ENCODE results near the gene RASA3. TPM values are rescaled to one million over a fixed set of nuclear protein-coding genes. Genes with fewer than 3 reads are reported as not detected.

Gene RASA3
- total RNA-seq, 1 donor from 2014 or later, result 2.9 TPM

DNA sequence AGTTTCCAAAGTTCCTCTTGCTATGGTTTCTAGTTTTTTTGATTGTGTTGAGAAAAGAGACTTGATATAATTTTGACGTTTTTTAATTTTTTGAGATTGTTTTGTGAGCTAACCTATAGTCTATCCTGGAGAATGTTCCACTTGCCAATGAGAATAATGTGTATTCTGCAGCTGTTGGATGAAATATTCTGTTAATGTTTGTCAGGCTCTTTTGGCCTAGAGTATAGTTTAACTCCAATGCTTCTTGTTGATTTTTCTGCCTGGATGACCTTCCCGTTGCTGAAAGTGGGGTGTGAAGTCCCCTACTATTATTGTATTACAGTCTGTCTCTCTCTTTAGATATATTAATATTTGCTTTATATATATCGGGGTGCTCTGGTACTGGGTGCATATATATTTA is 40.0 kb downstream of the RASA3 start:
- Mint-ChIP-seq H3K27ac (no peak overlapping the region), H3K4me3 (no peak overlapping the region), H3K9me3 (peaks cover 43% of the 10 kb centered on the region), H3K36me3 (peaks cover 21% of the 10 kb centered on the region), H3K4me1 (peaks cover 15% of the 10 kb centered on the region), H3K27me3 (ENCODE audit: insufficient read depth, low read depth) (peaks cover 5% of the 10 kb centered on the region)
- Histone ChIP-seq H3K9ac (no peak overlapping the region), H3K4me3 (no peak overlapping the region), H3K4me1 (peaks cover 20% of the 10 kb centered on the region), H3K27ac (no peak overlapping the region), H3K9me3 (ENCODE audit: low read depth) (no peaks in the 10 kb centered on the region), H2AFZ (replicated peaks) (no peak overlapping the region), H3K27me3 (peaks cover 40% of the 10 kb centered on the region), H3K4me2 (no peak overlapping the region), H4K20me1 (ENCODE audit: low read depth) (no peaks in the 10 kb centered on the region), H3K79me2 (ENCODE audit: low read depth) (no peaks in the 10 kb centered on the region), H3F3A (ENCODE audit: low read depth) (peaks cover 4% of the 10 kb centered on the region), H3K36me3 (no peaks in the 10 kb centered on the region)
- no peak for DNase-seq (ENCODE audit: low spot score)
- TF ChIP-seq EZH2 (IDR thresholded peaks at IDR 0.05) (no peak), EZH2phosphoT487 (IDR thresholded peaks at IDR 0.05) (no peak)
- TF ChIP-seq, protein P1, sequence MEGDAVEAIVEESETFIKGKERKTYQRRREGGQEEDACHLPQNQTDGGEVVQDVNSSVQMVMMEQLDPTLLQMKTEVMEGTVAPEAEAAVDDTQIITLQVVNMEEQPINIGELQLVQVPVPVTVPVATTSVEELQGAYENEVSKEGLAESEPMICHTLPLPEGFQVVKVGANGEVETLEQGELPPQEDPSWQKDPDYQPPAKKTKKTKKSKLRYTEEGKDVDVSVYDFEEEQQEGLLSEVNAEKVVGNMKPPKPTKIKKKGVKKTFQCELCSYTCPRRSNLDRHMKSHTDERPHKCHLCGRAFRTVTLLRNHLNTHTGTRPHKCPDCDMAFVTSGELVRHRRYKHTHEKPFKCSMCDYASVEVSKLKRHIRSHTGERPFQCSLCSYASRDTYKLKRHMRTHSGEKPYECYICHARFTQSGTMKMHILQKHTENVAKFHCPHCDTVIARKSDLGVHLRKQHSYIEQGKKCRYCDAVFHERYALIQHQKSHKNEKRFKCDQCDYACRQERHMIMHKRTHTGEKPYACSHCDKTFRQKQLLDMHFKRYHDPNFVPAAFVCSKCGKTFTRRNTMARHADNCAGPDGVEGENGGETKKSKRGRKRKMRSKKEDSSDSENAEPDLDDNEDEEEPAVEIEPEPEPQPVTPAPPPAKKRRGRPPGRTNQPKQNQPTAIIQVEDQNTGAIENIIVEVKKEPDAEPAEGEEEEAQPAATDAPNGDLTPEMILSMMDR (IDR thresholded peaks at IDR 0.05), result no peak

DNA sequence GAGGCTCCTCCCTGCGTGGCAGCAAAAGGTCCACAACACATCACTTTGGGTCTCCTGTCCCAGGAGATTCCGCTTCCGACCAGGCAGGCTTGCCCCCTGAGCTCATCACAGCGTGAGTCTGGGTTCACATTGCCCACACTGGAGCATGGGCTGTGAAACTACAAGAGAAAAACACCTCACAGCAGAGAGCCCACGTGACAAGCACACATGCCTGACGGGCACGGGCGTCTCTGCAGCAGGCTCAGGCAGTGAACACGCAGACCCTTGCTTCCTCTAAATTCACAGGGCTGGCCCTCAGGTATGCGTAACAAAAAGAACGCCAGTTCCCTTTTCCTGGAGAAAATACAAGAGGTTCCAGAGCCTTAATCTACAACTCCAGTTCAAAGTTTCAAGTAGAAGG is 41.9 kb downstream of the RASA3 start:
- peaks cover 46% of the 10 kb centered on the region for H3K9me3 Mint-ChIP-seq
- H3K36me3 Mint-ChIP-seq, result peaks cover 22% of the 10 kb centered on the region
- DNase-seq (ENCODE audit: low spot score), result no peak
- Histone ChIP-seq H3K36me3 (no peaks in the 10 kb centered on the region), H3K27me3 (peaks cover 45% of the 10 kb centered on the region), H3F3A (ENCODE audit: low read depth) (peaks cover 4% of the 10 kb centered on the region), H3K79me2 (ENCODE audit: low read depth) (no peaks in the 10 kb centered on the region), H3K4me3 (no peak overlapping the region), H3K9me3 (ENCODE audit: low read depth) (no peaks in the 10 kb centered on the region), H3K9ac (no peak overlapping the region), H3K27ac (no peak overlapping the region), H3K4me2 (no peak overlapping the region), H2AFZ (replicated peaks) (no peak overlapping the region), H4K20me1 (ENCODE audit: low read depth) (no peaks in the 10 kb centered on the region), H3K4me1 (peaks cover 23% of the 10 kb centered on the region)
- no peak overlapping the region for H3K4me3 Mint-ChIP-seq
- peaks cover 3% of the 10 kb centered on the region for H3K4me1 Mint-ChIP-seq
- no peak overlapping the region for H3K27ac Mint-ChIP-seq
- no peaks in the 10 kb centered on the region for H3K27me3 Mint-ChIP-seq (ENCODE audit: insufficient read depth, low read depth)
- TF ChIP-seq EZH2 (IDR thresholded peaks at IDR 0.05), result no peak
- TF ChIP-seq, protein P1 (IDR thresholded peaks at IDR 0.05), result no peak
- no peak for TF ChIP-seq EZH2phosphoT487 (IDR thresholded peaks at IDR 0.05)

DNA sequence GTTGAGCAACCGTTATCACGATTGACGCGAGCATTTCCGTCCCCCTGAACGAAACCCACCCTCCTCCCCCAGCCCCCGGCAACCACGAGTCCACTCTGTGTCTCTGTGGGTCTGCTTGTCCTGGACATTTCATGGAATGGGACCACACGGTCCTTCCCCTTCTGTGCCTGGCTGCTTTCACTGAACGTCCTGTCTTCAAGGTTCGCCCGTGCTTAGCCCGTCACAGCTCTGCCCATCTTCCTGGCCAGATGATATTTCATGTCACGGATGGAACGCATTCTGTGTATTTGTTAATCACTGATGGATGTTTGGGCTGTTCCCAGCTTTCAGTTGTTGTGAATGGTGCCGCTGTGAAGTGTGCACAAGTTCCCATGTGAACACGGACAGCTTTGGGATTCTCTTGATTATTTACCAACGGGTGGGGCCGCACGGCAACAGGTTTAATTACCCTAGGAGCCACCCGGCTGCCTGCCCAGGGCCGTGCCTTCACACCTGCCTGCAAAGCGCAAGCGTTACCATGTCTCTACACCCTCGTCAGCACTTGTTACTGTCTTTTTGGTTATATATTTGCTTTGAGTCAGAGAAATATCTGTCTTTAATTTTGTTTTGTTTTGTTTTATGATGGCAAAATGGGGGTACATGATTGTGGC is 42.5 kb downstream of the RASA3 start:
- Histone ChIP-seq H3K36me3 (no peaks in the 10 kb centered on the region), H3K9ac (no peak overlapping the region), H3K27me3 (peaks cover 45% of the 10 kb centered on the region), H3K4me2 (peak overlapping the region; percentile 42), H3K79me2 (ENCODE audit: low read depth) (no peaks in the 10 kb centered on the region), H4K20me1 (ENCODE audit: low read depth) (no peaks in the 10 kb centered on the region), H2AFZ (replicated peaks) (no peak overlapping the region), H3K4me3 (no peak overlapping the region), H3K9me3 (ENCODE audit: low read depth) (no peaks in the 10 kb centered on the region), H3F3A (ENCODE audit: low read depth) (peaks cover 4% of the 10 kb centered on the region), H3K4me1 (peaks cover 23% of the 10 kb centered on the region), H3K27ac (no peak overlapping the region)
- DNase-seq (ENCODE audit: low spot score), result no peak
- no peaks in the 10 kb centered on the region for H3K4me1 Mint-ChIP-seq
- no peaks in the 10 kb centered on the region for H3K27me3 Mint-ChIP-seq (ENCODE audit: insufficient read depth, low read depth)
- peaks cover 22% of the 10 kb centered on the region for H3K36me3 Mint-ChIP-seq
- no peak overlapping the region for H3K4me3 Mint-ChIP-seq
- peaks cover 43% of the 10 kb centered on the region for H3K9me3 Mint-ChIP-seq
- TF ChIP-seq EZH2 (IDR thresholded peaks at IDR 0.05), result no peak
- no peak overlapping the region for H3K27ac Mint-ChIP-seq

DNA sequence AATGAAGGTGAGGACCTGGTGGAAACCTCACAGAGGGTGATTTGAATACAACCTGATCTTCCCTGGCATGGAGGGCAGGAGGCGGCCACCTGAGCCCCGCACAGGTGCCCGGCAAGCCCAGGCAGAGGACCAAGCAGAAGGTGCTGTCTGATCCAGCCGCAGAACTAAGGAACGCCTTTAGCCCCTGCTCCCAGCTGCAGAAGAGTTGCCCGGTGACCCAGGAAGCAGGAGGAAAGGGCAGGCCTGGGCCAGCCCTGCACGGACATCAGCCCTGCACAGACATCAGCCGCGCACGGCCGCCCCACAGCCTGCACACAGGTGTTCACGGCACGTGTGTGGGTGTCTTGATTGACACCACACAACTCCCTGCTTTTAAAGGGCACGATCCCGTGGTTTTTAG is 43.1 kb downstream of the RASA3 start:
- Histone ChIP-seq H3F3A (ENCODE audit: low read depth) (peaks cover 4% of the 10 kb centered on the region), H3K9me3 (ENCODE audit: low read depth) (no peaks in the 10 kb centered on the region), H3K36me3 (no peaks in the 10 kb centered on the region), H3K9ac (no peak overlapping the region), H3K27me3 (peaks cover 45% of the 10 kb centered on the region), H3K4me1 (peaks cover 23% of the 10 kb centered on the region), H4K20me1 (ENCODE audit: low read depth) (no peaks in the 10 kb centered on the region), H3K4me2 (peak overlapping the region; percentile 28), H2AFZ (replicated peaks) (no peak overlapping the region), H3K79me2 (ENCODE audit: low read depth) (no peaks in the 10 kb centered on the region), H3K27ac (no peak overlapping the region), H3K4me3 (no peak overlapping the region)
- TF ChIP-seq EZH2 (IDR thresholded peaks at IDR 0.05) (no peak), EZH2phosphoT487 (IDR thresholded peaks at IDR 0.05) (no peak)
- TF ChIP-seq, protein P1 (IDR thresholded peaks at IDR 0.05), result no peak
- H3K36me3 Mint-ChIP-seq, result peaks cover 22% of the 10 kb centered on the region
- H3K4me1 Mint-ChIP-seq, result no peaks in the 10 kb centered on the region
- no peak overlapping the region for H3K27ac Mint-ChIP-seq
- peaks cover 43% of the 10 kb centered on the region for H3K9me3 Mint-ChIP-seq
- no peak overlapping the region for H3K4me3 Mint-ChIP-seq
- no peaks in the 10 kb centered on the region for H3K27me3 Mint-ChIP-seq (ENCODE audit: insufficient read depth, low read depth)
- no peak for DNase-seq (ENCODE audit: low spot score)

All from neural progenitor cell (in vitro differentiated cells).